ENCODE results near the gene RNASET2. TPM values are rescaled to one million over a fixed set of nuclear protein-coding genes. Genes with fewer than 3 reads are reported as not detected.
A peak's percentile ranks its signal among the peaks of the same experiment; 100 is the strongest.

RNASET2 gene
- polyA plus RNA-seq, 3 donors: 432 to 562 (median 493) TPM

- Histone ChIP-seq H3K9ac (ENCODE audit: insufficient read depth, low read length, poor library complexity, severe bottlenecking) (no peak overlapping the region), H3K36me3 (replicated peaks in 1 of 2; ENCODE audit: control insufficient read depth in 1 of 2, insufficient read depth in 2 of 2, low read length in 2 of 2) (peaks cover 0 to 6% of the 10 kb centered on the region in 2 donors), H3K27me3 (ENCODE audit: control insufficient read depth in 2 of 2, insufficient read depth in 2 of 2, low read length in 2 of 2) (no peaks in the 10 kb centered on the region), H3K27ac (ENCODE audit: low read depth in 1 of 2, low read length in 2 of 2) (peak overlapping the region in 1 of 2 donors; percentile 29), H4K20me1 (ENCODE audit: insufficient read depth, low read length) (no peaks in the 10 kb centered on the region), H3K4me1 (ENCODE audit: control insufficient read depth in 1 of 2, insufficient read depth in 2 of 2, low read length in 2 of 2) (peaks cover 19 to 27% of the 10 kb centered on the region in 2 donors), H3K4me2 (replicated peaks; ENCODE audit: extremely low read depth, low read length, poor library complexity, severe bottlenecking) (no peak overlapping the region), H3K9me3 (replicated peaks in 1 of 2; ENCODE audit: control insufficient read depth in 1 of 2, insufficient read depth in 1 of 2, low read length in 2 of 2) (no peaks in the 10 kb centered on the region), H3K79me2 (ENCODE audit: insufficient read depth, low read length) (no peaks in the 10 kb centered on the region), H2AFZ (ENCODE audit: insufficient read depth, low read depth, low read length, poor library complexity, severe bottlenecking) (no peak overlapping the region), H3K4me3 (replicated peaks in 1 of 3; ENCODE audit: low read depth in 2 of 3, low read length in 3 of 3) (no peak overlapping the region)
- Mint-ChIP-seq H3K9me3 (peaks cover 0 to 4% (median 0%) of the 10 kb centered on the region in 7 donors), H3K36me3 (peaks cover 19 to 32% of the 10 kb centered on the region in 2 donors), H3K27me3 (ENCODE audit: low read depth in 3 of 3) (peaks cover 0 to 5% (median 0%) of the 10 kb centered on the region in 3 donors), H3K4me3 (no peak overlapping the region), H3K27ac (peak overlapping the region in 3 of 7 donors; percentile 23 to 37 (median 28)), H3K4me1 (peaks cover 35% of the 10 kb centered on the region)
- TF ChIP-seq, protein P1, sequence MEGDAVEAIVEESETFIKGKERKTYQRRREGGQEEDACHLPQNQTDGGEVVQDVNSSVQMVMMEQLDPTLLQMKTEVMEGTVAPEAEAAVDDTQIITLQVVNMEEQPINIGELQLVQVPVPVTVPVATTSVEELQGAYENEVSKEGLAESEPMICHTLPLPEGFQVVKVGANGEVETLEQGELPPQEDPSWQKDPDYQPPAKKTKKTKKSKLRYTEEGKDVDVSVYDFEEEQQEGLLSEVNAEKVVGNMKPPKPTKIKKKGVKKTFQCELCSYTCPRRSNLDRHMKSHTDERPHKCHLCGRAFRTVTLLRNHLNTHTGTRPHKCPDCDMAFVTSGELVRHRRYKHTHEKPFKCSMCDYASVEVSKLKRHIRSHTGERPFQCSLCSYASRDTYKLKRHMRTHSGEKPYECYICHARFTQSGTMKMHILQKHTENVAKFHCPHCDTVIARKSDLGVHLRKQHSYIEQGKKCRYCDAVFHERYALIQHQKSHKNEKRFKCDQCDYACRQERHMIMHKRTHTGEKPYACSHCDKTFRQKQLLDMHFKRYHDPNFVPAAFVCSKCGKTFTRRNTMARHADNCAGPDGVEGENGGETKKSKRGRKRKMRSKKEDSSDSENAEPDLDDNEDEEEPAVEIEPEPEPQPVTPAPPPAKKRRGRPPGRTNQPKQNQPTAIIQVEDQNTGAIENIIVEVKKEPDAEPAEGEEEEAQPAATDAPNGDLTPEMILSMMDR (IDR thresholded peaks at IDR 0.05): no peak
- DNase-seq: no peak
- intact Hi-C loops (cut with micrococcal nuclease): no loop called here
- 89% methylated on average over 7 of the region's 20 CpGs for WGBS (ENCODE audit: insufficient coverage)
Observed at GRCh38 chr6:166907871-166908806, 48.2 kb downstream of the RNASET2 start.

DNA sequence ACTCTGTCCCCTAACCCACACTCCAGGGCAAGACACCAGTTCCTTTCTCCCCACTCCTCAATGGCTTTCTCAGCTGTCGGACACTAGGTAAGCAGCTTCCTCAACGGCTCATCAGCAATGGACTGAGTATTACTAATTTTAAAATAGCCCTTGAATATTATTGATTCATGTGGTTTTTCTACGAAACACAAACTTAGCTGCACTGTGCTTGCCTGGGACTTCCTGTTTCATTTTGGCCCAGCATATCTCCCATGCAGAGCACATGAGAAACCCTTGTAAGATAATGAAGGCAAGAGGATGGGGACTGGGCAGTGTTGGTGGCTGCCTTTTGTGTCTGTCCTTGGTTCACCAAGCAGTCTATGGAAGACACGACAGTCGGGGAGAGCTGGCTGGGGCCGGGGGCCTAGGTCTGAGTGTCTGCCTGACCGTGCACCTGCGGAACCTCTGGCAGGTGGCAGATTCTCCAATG lies 48.9 kb downstream of the RNASET2 start:
- Histone ChIP-seq H3K36me3 (replicated peaks in 1 of 2; ENCODE audit: control insufficient read depth in 1 of 2, insufficient read depth in 2 of 2, low read length in 2 of 2) (peaks cover 0 to 6% of the 10 kb centered on the region in 2 donors), H4K20me1 (ENCODE audit: insufficient read depth, low read length) (no peaks in the 10 kb centered on the region), H3K79me2 (ENCODE audit: insufficient read depth, low read length) (no peaks in the 10 kb centered on the region), H3K27me3 (ENCODE audit: control insufficient read depth in 2 of 2, insufficient read depth in 2 of 2, low read length in 2 of 2) (no peaks in the 10 kb centered on the region), H3K4me1 (ENCODE audit: control insufficient read depth in 1 of 2, insufficient read depth in 2 of 2, low read length in 2 of 2) (peaks cover 19 to 27% of the 10 kb centered on the region in 2 donors), H2AFZ (ENCODE audit: insufficient read depth, low read depth, low read length, poor library complexity, severe bottlenecking) (no peak overlapping the region), H3K27ac (ENCODE audit: low read depth in 1 of 2, low read length in 2 of 2) (no peak overlapping the region), H3K9me3 (replicated peaks in 1 of 2; ENCODE audit: control insufficient read depth in 1 of 2, insufficient read depth in 1 of 2, low read length in 2 of 2) (no peaks in the 10 kb centered on the region), H3K4me3 (replicated peaks in 1 of 3; ENCODE audit: low read depth in 2 of 3, low read length in 3 of 3) (no peak overlapping the region), H3K9ac (ENCODE audit: insufficient read depth, low read length, poor library complexity, severe bottlenecking) (no peak overlapping the region), H3K4me2 (replicated peaks; ENCODE audit: extremely low read depth, low read length, poor library complexity, severe bottlenecking) (peak overlapping the region; percentile 27)
- H3K27me3 Mint-ChIP-seq (ENCODE audit: low read depth in 3 of 3): peaks cover 0 to 7% (median 0%) of the 10 kb centered on the region in 3 donors
- H3K4me1 Mint-ChIP-seq: peaks cover 35% of the 10 kb centered on the region
- H3K27ac Mint-ChIP-seq: peak overlapping the region in 4 of 7 donors; percentile 12 to 74 (median 61)
- H3K36me3 Mint-ChIP-seq: peaks cover 16 to 26% of the 10 kb centered on the region in 2 donors
- TF ChIP-seq, protein P1 (IDR thresholded peaks at IDR 0.05): no peak
- WGBS (ENCODE audit: insufficient coverage): 100% methylated on average over 5 of the region's 8 CpGs
- no peak for DNase-seq
- H3K9me3 Mint-ChIP-seq: peaks cover 0 to 4% (median 0%) of the 10 kb centered on the region in 7 donors
- peak overlapping the region; percentile 52 to 64 for H3K4me3 Mint-ChIP-seq
- intact Hi-C loops (cut with micrococcal nuclease): no loop called here

All from CD14-positive monocyte (primary cell).